SH-SY5Y (cell line): ENCODE measurements around the gene CCDC13.

Experiments used
- GATA2 ChIP-seq: IDR thresholded peaks from 2 replicates; pipeline ENCODE4 v1.6.1; 2011; ENCODE audit warnings: mild to moderate bottlenecking, low read depth, low read length
- GATA3 ChIP-seq: IDR thresholded peaks from 2 replicates; pipeline ENCODE4 v1.6.1; 2011; ENCODE audit warnings: low read depth, mild to moderate bottlenecking, low read length, moderate library complexity

DNA sequence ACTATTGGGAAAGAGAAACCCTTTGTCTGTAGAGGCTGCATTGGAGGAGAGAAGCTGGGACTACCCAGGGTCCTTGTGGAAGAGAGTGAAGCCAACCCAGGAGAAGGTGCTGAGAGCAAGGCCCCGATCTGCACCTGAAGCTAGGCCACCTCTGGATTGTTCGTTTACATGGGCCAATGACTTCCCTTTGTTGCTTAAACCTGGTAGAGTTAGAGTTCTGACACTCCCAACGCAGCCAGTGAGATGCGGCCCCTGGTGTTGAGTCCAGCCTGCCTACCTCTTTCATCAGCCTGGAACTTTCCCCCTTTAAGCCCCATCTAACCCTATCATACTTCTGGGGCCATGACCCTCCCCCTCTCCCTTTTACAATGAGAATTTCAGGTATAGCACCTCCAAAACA lies 30.8 kb downstream of the CCDC13 start:
- no peak for TF ChIP-seq GATA3
- no peak for TF ChIP-seq GATA2
